GM21576 (cell line): ENCODE results near the gene PAX5.

Experiments
- ATAC-seq: cut with Tn5 transposase; IDR thresholded peaks from one replicate; pipeline ENCODE4 v1.9.1; 2021; ENCODE audit warnings: mild to moderate bottlenecking, moderate library complexity; ENCODE audit not compliant: unreplicated experiment

Gene PAX5

GRCh38 chr9:36988848-36989247 is 45.2 kb downstream of the PAX5 start:
- ATAC-seq, result no peak

DNA sequence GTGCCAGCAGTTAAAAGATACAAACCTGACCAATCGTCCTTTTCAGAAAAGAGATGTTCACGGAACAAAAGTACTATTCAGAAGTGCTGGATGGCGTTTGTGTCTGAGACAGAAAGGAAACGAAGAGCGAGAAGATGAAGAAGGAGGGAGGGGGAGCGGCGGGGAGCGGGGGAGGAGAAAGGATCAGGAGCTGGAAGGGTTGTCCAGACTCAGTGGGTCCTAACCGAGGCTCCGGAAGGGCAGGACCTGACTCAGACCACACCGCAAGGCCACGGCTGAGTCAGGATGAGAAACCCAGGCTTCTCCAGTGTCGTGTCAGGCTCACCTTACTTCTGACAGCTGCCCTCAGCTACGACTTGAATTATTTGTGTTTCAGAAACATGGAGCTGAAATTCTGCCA is 46.2 kb downstream of the PAX5 start:
- no peak for ATAC-seq

GRCh38 chr9:36987409-36987808 is 46.7 kb downstream of the PAX5 start:
- ATAC-seq, result no peak

DNA sequence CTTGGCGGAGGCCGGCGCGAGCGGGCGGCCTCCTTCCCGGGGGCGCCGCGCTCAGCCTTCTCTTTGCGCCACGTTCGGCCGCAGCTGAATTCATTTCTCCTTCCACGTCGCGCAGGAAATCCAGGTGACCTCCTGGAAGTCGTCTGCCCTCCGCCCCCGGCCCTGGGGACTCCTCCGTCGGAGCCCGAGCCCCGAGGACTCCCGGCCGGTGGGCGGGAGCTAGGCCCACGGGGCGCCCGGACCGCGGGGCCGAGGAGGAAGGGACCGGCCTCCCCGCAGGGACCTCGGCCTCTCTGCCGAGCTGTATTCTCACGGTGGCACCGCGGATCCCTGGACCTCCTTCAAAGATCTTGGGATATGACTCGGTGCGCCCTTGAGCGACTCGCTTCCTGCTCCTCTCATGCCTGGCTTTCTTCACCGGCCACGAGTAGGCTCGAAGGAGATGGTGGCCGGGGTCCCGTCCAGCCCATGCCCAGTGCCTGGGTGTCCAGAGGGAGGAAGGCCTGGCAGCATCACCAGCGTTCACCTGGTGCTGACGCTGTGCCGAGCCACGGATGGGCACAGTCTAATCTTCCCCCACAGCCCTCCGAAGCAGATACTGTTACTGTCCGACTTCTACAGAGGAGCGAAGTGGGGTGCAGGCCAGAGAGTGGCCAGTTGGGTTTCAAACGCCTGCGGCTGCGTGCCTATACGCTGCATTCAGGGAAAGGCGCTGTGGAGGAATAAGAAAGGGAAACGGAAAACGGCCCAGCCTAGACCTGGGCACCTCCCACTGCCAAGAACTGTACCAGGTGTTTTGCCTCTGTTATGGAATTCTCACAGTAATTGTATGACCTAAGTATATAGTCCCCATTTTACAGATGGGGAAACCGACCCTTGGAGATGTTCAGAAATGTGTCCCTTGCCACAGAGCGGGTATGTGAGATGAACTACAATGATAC is 47.3 kb downstream of the PAX5 start:
- ATAC-seq, result no peak

DNA sequence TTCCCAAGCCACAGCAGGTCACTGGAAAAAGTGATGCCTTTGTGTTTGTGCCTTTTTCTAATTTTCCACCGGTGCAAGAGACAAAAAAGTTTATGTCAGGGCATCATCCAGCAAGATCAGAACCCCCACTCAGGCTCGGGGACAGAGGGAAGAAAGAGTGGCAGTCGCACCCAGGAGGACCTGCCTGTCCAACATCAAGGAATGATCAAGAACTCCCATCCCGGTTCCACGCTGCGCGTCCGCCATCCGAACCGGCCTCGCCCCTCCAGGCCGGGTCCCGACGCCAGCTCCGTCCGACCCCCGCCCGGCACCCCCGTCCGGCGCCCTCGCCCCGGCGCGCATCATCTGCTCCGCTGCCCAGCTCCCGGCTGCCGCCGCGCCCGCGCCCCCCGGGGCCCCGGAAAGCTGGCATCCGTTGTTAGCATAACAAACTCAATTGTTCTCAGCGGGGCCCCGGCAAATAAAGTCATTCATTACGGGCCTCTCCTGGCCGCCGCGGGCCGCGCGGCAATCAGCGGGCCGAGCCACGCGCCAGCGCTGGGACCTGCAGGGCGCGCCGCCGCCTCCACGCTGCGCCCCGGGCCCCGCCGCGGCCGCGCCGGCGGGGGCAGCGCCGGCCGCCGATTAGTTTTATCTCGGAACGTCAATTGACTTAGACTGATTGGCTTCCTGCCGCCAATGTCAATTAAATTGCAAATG is 48.1 kb downstream of the PAX5 start:
- ATAC-seq, result no peak

- ATAC-seq, result no peak
Measured at GRCh38 chr9:36985061-36985768, 48.9 kb downstream of the PAX5 start.

- no peak for ATAC-seq
Measured at GRCh38 chr9:36980148-36980974, 53.7 kb downstream of the PAX5 start.

DNA sequence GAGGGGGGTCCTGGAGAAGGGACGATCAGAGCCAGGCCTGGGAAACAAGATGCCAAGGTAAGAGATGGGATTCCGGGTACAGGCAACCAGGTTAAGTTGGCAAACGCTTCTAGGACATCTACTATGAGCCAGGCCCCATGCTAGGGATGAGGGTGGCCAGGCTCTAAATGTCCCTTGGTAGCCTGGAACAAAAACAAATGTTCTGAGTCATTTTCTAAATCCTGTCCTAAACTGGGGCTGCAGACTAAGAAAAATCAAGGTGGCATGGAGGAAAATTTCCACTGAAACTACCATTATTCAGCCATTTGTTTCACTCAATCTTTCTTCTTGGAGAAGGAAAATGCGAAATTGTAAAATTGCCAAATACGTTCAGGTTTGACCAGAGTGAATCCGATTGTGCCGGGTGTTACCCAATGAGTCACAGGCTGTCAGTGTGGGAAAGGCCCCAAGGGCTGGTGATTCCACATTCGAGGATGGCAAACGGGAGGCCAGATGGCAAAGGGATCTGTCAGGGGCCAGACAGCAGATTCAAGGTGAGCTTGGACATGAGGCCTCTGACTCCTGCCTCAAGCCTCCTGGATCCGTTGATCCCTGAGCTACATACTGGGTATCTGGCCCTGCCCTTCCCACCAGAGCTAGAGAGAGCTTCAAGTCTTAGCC is 57.6 kb downstream of the PAX5 start:
- ATAC-seq, result no peak

GRCh38 chr9:36974731-36975130 is 59.3 kb downstream of the PAX5 start:
- ATAC-seq, result no peak

DNA sequence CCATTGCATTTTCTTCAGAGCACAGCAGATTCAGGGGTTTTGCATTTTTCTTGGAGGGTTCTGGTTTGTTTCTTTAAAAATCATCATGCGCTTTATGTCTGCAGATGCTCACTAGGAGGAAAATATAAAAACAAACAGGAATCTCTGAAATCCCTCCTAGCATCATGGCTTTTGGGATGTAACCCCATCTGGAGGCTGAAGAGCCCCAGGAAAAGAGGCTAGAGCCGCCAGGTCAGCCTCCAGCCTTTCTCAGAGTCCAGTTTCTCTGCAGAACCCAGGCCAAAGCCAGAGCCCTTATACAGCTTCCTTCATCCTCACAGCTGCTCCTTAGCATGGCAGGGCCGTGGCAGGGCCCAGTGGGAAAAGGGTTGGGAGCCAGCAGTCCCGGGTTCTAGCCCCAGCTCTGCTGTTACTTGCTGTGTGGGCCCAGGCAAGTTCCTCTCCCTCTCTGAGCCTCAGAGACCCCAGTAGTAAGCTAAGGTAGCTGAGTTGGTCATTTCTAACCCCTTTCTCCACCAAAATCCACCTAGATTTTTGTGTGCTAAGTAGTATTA is 62.1 kb downstream of the PAX5 start:
- ATAC-seq, result no peak

DNA sequence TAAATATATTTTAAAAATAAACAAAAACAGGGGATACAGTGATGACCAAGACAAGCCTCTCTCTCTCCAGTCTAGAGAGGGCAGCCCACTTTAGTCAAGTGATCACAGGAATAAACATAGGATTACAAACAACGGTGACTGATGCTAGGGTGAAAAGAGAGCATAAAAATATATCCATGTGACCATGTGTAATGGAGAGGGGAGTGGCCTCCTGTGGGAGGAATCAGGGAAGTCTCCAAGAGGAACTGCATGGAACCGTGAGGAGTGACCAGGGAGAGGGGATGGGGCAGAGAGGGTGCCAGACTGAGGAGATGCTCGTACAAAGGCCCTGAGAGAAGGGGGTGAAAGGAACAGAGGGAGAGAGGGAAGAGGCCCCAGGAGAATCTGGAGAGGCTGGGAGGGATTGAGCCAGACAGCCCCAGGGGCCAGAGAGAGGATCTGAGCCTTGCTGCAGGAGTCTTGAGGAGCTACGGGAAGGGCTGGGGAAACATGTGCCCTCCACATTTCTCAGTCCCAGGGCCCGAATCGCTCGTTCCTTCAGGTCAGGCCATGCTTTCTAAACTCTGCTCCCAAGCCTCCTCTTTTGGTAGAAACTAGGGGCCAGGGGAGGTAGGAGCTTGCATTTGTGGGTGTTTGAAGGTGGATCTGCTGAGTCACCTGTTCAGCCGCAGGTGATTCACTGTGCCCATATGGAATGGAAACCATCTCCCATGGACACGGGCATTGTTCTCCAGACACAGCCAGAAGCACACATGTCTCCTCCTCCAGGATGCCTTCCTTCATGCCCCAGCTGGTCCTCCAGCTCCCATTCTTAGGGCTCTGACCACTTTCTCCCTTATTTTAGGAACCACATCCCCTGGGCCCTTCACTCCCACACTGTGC is 63.8 kb downstream of the PAX5 start:
- ATAC-seq, result no peak

- no peak for ATAC-seq
Measured at GRCh38 chr9:36969216-36969771, 64.8 kb downstream of the PAX5 start.

- ATAC-seq, result no peak
Measured at GRCh38 chr9:36968574-36969215, 65.4 kb downstream of the PAX5 start.

GRCh38 chr9:36967997-36968396 is 66.1 kb downstream of the PAX5 start:
- ATAC-seq, result no peak

DNA sequence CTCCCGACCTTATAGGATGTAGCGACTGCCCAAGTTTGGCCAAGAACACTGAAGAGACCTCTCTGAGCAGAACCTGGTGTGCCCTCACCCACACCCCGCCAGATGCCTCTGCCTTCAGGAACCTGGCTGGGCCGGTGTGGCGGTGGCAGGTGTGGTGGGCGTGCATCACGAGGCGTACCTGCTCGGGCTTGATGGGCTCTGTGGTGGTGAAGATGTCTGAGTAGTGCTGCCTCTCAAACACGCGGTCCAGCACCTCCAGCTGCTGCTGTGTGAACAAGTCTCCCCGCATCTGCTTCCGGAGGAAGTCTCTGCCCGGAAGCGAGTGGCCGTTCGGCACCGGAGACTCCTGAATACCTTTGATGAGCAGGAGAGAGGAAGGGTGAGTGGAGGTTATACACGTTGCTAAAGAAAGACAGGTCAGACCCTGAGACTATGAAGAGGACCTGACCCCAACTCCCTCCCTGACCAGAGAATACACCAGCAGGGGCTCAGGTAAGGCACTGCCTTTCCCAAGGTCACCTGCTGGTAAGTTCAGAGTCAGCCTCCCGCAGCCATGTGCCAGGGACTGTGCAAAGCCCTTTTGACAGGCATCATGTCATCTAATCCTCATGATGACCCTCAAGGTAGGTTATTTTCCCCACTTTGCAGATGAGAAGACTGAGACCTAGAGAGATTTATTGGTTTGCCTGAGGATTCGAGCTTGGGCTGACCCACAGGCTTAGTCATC is 67.5 kb downstream of the PAX5 start:
- no peak for ATAC-seq

DNA sequence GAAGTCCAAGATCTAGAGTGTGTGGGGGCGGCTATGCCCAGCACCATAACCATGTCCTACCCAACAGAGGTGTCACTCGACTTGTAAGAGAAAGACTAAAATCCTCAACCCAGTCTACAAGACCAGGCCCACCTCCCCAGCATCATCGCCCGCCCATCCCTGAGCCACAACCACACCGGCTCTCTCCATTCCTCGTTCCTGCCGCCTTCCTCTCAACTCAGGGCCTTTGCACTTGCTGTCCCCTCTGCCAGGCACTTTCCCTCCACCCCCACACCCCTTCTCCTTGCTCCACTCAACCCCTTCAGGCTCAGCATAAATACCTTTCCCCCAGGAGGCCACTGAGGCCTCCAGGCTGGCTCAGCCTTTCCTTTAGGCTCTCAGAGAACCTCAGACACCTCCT is 69.3 kb downstream of the PAX5 start:
- no peak for ATAC-seq

DNA sequence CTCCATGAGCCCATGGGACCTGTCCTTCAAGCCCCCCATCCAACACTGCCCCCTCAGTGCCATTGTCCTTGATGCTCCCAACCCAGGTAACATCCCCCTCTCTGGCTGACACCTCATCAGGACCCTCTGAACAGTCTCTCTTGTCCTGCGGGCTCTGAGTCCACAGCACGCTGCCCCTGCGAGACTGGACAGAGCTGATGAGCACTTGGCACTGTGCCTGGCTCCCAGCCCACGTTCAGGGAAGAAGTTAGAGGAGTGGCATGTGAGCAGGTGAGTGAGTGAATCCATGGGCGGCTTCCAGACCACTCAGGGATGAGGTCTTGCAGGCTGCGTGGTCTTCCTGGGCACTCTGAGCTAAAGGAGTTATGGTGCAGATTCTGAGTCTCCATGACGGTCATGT is 70.7 kb downstream of the PAX5 start:
- ATAC-seq, result no peak
